Ishikawa (cell line): Measurements from ENCODE around the gene CUL5.

ENCODE experiments used
- CEBPB ChIP-seq: IDR thresholded peaks from 2 replicates; pipeline ENCODE4 v1.6.1; 2012
- EP300 ChIP-seq: IDR thresholded peaks from 2 replicates; pipeline ENCODE4 v1.6.1; 2012; ENCODE audit warnings: borderline replicate concordance
- FOXM1 ChIP-seq: IDR thresholded peaks from 2 replicates; pipeline ENCODE4 v1.6.1; 2012; ENCODE audit warnings: low read depth, borderline replicate concordance
- MAX ChIP-seq: IDR thresholded peaks from 2 replicates; pipeline ENCODE4 v1.6.1; 2012
- NFIC ChIP-seq: IDR thresholded peaks from 2 replicates; pipeline ENCODE4 v1.6.1; 2012
- RAD21 ChIP-seq: IDR thresholded peaks from 2 replicates; pipeline ENCODE4 v1.6.1; 2012; ENCODE audit warnings: low read depth
- REST ChIP-seq: IDR thresholded peaks from 2 replicates; pipeline ENCODE4 v1.6.1; 2012; ENCODE audit warnings: low read depth, mild to moderate bottlenecking
- TAF1 ChIP-seq: IDR thresholded peaks from 2 replicates; pipeline ENCODE4 v1.6.1; 2012; ENCODE audit warnings: low read depth, mild to moderate bottlenecking
- TCF12 ChIP-seq: IDR thresholded peaks from 2 replicates; pipeline ENCODE4 v1.6.1; 2012; ENCODE audit warnings: low read depth
- USF1 ChIP-seq: IDR thresholded peaks from 2 replicates; pipeline ENCODE4 v1.6.1; 2012
- YY1 ChIP-seq: IDR thresholded peaks from 2 replicates; pipeline ENCODE4 v1.6.1; 2012; ENCODE audit warnings: low read depth
- ZBTB7A ChIP-seq: IDR thresholded peaks from 2 replicates; pipeline ENCODE4 v1.6.1; 2012; ENCODE audit warnings: low read depth

Gene CUL5

GRCh38 chr11:107991868-107992414 lies 16.8 kb upstream of the CUL5 start:
- TF ChIP-seq CEBPB (no peak), RAD21 (no peak)

GRCh38 chr11:107996006-107996776 lies 12.5 kb upstream of the CUL5 start:
- no peak for TF ChIP-seq RAD21
- no peak for TF ChIP-seq TAF1
- TF ChIP-seq YY1 = no peak
- TF ChIP-seq ZBTB7A = no peak
- TF ChIP-seq FOXM1 = no peak
- no peak for TF ChIP-seq MAX
- TF ChIP-seq TCF12 = no peak
- TF ChIP-seq USF1 = no peak
- TF ChIP-seq CEBPB = no peak

- TF ChIP-seq CEBPB (no peak), YY1 (no peak), REST (no peak)
Observed at GRCh38 chr11:107998761-107999160, 9.9 kb upstream of the CUL5 start.

- TF ChIP-seq RAD21 = peak; percentile 75
- TF ChIP-seq YY1 = no peak
Observed at GRCh38 chr11:107999759-108000455, 8.8 kb upstream of the CUL5 start.

- no peak for TF ChIP-seq EP300
Observed at GRCh38 chr11:108002476-108002875, 6.2 kb upstream of the CUL5 start.

GRCh38 chr11:108003623-108004022 lies 5.1 kb upstream of the CUL5 start:
- TF ChIP-seq REST (peak; percentile 77), YY1 (no peak)

GRCh38 chr11:108007819-108008218 lies 879 bp upstream of the CUL5 start:
- no peak for TF ChIP-seq NFIC
- no peak for TF ChIP-seq TCF12
- TF ChIP-seq RAD21 = no peak
- TF ChIP-seq REST = no peak
- TF ChIP-seq MAX = no peak
